Sigmoid colon (tissue), 7 donors: ENCODE data around the gene PRDM16. TPM values are rescaled to one million over a fixed set of nuclear protein-coding genes. Genes with fewer than 3 reads are reported as not detected.

Experiments
- DNase-seq: peaks from one replicate; pipeline ENCODE4 v3.0.0-alpha.2; 2019
- H3K27ac ChIP-seq, 4 donors: fragments of 200-600 bp; sonication (generic); one replicate each; pipeline ENCODE4 v1.5.1; 2016 to 2019; ENCODE audit warnings: mild to moderate bottlenecking in 1 of 4
- H3K27me3 ChIP-seq, 3 donors: fragments of 200-600 bp; sonication (generic); one replicate each; pipeline ENCODE4 v1.5.1; 2019; ENCODE audit warnings: mild to moderate bottlenecking in 1 of 3
- H3K36me3 ChIP-seq, 4 donors: fragments of 200-600 bp; sonication (generic); one replicate each; pipeline ENCODE4 v1.5.1; 2016 to 2019
- H3K4me1 ChIP-seq, 4 donors: fragments of 200-600 bp; sonication (generic); one replicate each; pipeline ENCODE4 v1.5.1; 2017 to 2019
- H3K4me3 ChIP-seq, 4 donors: fragments of 200-600 bp; sonication (generic); one replicate each; pipeline ENCODE4 v1.5.1; 2017 to 2019; ENCODE audit warnings: mild to moderate bottlenecking in 2 of 4, moderate library complexity in 1 of 4
- H3K9me3 ChIP-seq, 4 donors: fragments of 200-600 bp in 3 of 4; sonication (generic) in 3 of 4; one replicate each; pipeline versions ENCODE4 v1.5.1 to v1.6.1; 2013 to 2019
- CTCF ChIP-seq, 4 experiments: fragments of 450-650 bp in 3 of 4; fragments of 200-600 bp in 1 of 4; IDR thresholded peaks; one replicate each; pipeline ENCODE4 v1.5.1; 2016 to 2019; ENCODE audit warnings: antibody characterized with exemption in 4 of 4, mild to moderate bottlenecking in 3 of 4, moderate library complexity in 2 of 4
- EP300 ChIP-seq, 4 donors: sonication (generic); formaldehyde crosslinking; IDR thresholded peaks; one replicate each; pipeline ENCODE4 v1.6.1; 2017; ENCODE audit warnings: antibody characterized with exemption in 4 of 4
- POLR2A ChIP-seq, 2 donors: fragments of 450-650 bp; IDR thresholded peaks; one replicate each; pipeline ENCODE4 v1.6.1; 2016; ENCODE audit warnings: antibody characterized with exemption in 2 of 2, mild to moderate bottlenecking in 2 of 2, moderate library complexity in 2 of 2
- POLR2AphosphoS5 ChIP-seq, 4 donors: sonication (generic); formaldehyde crosslinking; IDR thresholded peaks; one replicate each; pipeline ENCODE4 v1.6.1; 2017; ENCODE audit warnings: antibody characterized with exemption in 4 of 4
- WGBS, 2 donors: extraction: QIAGEN DNeasy Blood & Tissue Kit; methylation state at CpG; one replicate each; pipeline ENCODE4 v1.1.7; 2013; 5-methylcytosine and 5-hydroxymethylcytosine counted together
- intact Hi-C: fragments of 100-400 bp; cut with DNase I; formaldehyde crosslinking; loops from one replicate; pipeline ENCODE4 v1.15.1; 2023
- polyA plus RNA-seq, 3 donors: library from polyadenylated mRNA; stranded (reverse); fragments of 200-250 nt; gene quantifications; one replicate each; pipeline ENCODE4 v1.2.3, GENCODE V29; 2013
- total RNA-seq, 4 donors: library from RNA; depleted of rRNA; stranded (reverse); fragments of >200 nt; gene quantifications; one replicate each; pipeline ENCODE4 v1.1.0, GENCODE V29; 2016
- donor health status: healthy with polysubstance abuse.
- donor health status: Bipolar disorder and iron deficiency.
- donor health status: healthy.

Gene PRDM16
- total and polyA plus RNA-seq, 7 donors, result under 0.01 to 1.7 (median 0.49) TPM

GRCh38 chr1:3125546-3126368, 56.8 kb downstream of the PRDM16 start:
- TF ChIP-seq POLR2AphosphoS5 (IDR thresholded peaks at IDR 0.05), result no peak
- H3K4me1 ChIP-seq, result peaks cover 0 to 17% (median 16%) of the 10 kb centered on the region in 4 donors
- no peaks in the 10 kb centered on the region for H3K9me3 ChIP-seq
- peak overlapping the region in 3 of 4 donors; percentile 14 to 63 (median 37) for H3K27ac ChIP-seq
- 93% methylated on average over 47 of the region's 47 CpGs for WGBS, 2 donors
- intact Hi-C loops, result no loop called here
- DNase-seq, result no peak
- peaks cover 0 to 4% (median 0%) of the 10 kb centered on the region in 3 donors for H3K27me3 ChIP-seq
- no peak overlapping the region for H3K4me3 ChIP-seq
- no peaks in the 10 kb centered on the region for H3K36me3 ChIP-seq

- Histone ChIP-seq H3K27ac (peak overlapping the region; percentile 29 to 63 (median 40)), H3K4me1 (peaks cover 0 to 17% (median 16%) of the 10 kb centered on the region in 4 donors), H3K27me3 (peaks cover 0 to 4% (median 0%) of the 10 kb centered on the region in 3 donors), H3K36me3 (no peaks in the 10 kb centered on the region), H3K9me3 (no peaks in the 10 kb centered on the region), H3K4me3 (no peak overlapping the region)
- intact Hi-C loops, result no loop called here
- DNase-seq, result no peak
- TF ChIP-seq POLR2A (IDR thresholded peaks at IDR 0.05) (no peak), EP300 (IDR thresholded peaks at IDR 0.05) (no peak), CTCF (IDR thresholded peaks at IDR 0.05) (no peak), POLR2AphosphoS5 (IDR thresholded peaks at IDR 0.05) (no peak)
- 80 to 83% methylated on average over 28 of the region's 28 CpGs for WGBS, 2 donors
Observed at GRCh38 chr1:3126756-3127678, 58.0 kb downstream of the PRDM16 start.

GRCh38 chr1:3127738-3128137, 58.7 kb downstream of the PRDM16 start:
- H3K9me3 ChIP-seq, result no peaks in the 10 kb centered on the region
- no peak for TF ChIP-seq EP300 (IDR thresholded peaks at IDR 0.05)
- no peak for TF ChIP-seq POLR2AphosphoS5 (IDR thresholded peaks at IDR 0.05)
- no peak for TF ChIP-seq CTCF (IDR thresholded peaks at IDR 0.05)
- TF ChIP-seq POLR2A (IDR thresholded peaks at IDR 0.05), result no peak
- DNase-seq, result no peak
- H3K4me3 ChIP-seq, result no peak overlapping the region
- H3K4me1 ChIP-seq, result peaks cover 0 to 17% (median 16%) of the 10 kb centered on the region in 4 donors
- WGBS, 2 donors, result 79 to 90% methylated on average over 12 of the region's 12 CpGs
- H3K27me3 ChIP-seq, result peaks cover 0 to 4% (median 0%) of the 10 kb centered on the region in 3 donors
- H3K36me3 ChIP-seq, result no peaks in the 10 kb centered on the region
- peak overlapping the region in 3 of 4 donors; percentile 29 to 63 (median 37) for H3K27ac ChIP-seq
- intact Hi-C loops, result no loop called here

GRCh38 chr1:3128431-3129132, 59.6 kb downstream of the PRDM16 start:
- WGBS, 2 donors, result 90 to 92% methylated on average over 26 of the region's 26 CpGs
- H3K4me1 ChIP-seq, result peaks cover 0 to 17% (median 16%) of the 10 kb centered on the region in 4 donors
- TF ChIP-seq EP300 (IDR thresholded peaks at IDR 0.05), result no peak
- no peak for TF ChIP-seq POLR2AphosphoS5 (IDR thresholded peaks at IDR 0.05)
- no peak for TF ChIP-seq CTCF (IDR thresholded peaks at IDR 0.05)
- TF ChIP-seq POLR2A (IDR thresholded peaks at IDR 0.05), result no peak
- no peaks in the 10 kb centered on the region for H3K27me3 ChIP-seq
- no peaks in the 10 kb centered on the region for H3K36me3 ChIP-seq
- H3K9me3 ChIP-seq, result no peaks in the 10 kb centered on the region
- peak overlapping the region in 2 of 4 donors; percentile 28 to 63 for H3K27ac ChIP-seq
- H3K4me3 ChIP-seq, result no peak overlapping the region
- no peak for DNase-seq
- intact Hi-C loops, result no loop called here
